Memory B cell (primary cell): ENCODE measurements around the gene ABCB4.
"Not testable (repeated sequence)": the region's sequence is repeated elsewhere in the genome, so short reads cannot be mapped to it uniquely, and the experiment has no call there.

Source experiments
- ATAC-seq: fragments of 150-1000 bp; cut with Tn5 transposase; 2 replicates; pipeline ENCODE4 v1.10.0; 2021; ENCODE audit warnings: low read depth, mild to moderate bottlenecking, moderate library complexity
- DNase-seq, 2 donors: peaks; one replicate each; pipeline ENCODE4 v3.0.0; 2022; ENCODE audit warnings: low spot score in 2 of 2
- H3K27ac Mint-ChIP-seq: one replicate; pipeline ENCODE4 v1.8.0; 2022; ENCODE audit warnings: mild to moderate bottlenecking, moderate library complexity, mixed read lengths
- H3K27me3 Mint-ChIP-seq: one replicate; pipeline ENCODE4 v1.8.0; 2022; ENCODE audit warnings: mixed read lengths
- H3K36me3 Mint-ChIP-seq: one replicate; pipeline ENCODE4 v1.8.0; 2022; ENCODE audit warnings: mild to moderate bottlenecking, mixed read lengths
- H3K4me1 Mint-ChIP-seq: one replicate; pipeline ENCODE4 v1.8.0; 2022; ENCODE audit warnings: mixed read lengths
- H3K4me3 Mint-ChIP-seq: one replicate; pipeline ENCODE4 v1.8.0; 2022; ENCODE audit warnings: mild to moderate bottlenecking, moderate library complexity, mixed read lengths
- H3K9me3 Mint-ChIP-seq: one replicate; pipeline ENCODE4 v1.8.0; 2022; ENCODE audit warnings: mixed read lengths

Gene ABCB4

GRCh38 chr7:87498893-87499292 is 23.4 kb upstream of the ABCB4 start:
- ATAC-seq, result peak; percentile 88
- Mint-ChIP-seq H3K27ac (no peak overlapping the region), H3K4me1 (peaks cover 9% of the 10 kb centered on the region), H3K36me3 (no peaks in the 10 kb centered on the region), H3K4me3 (no peak overlapping the region), H3K9me3 (no peaks in the 10 kb centered on the region), H3K27me3 (no peaks in the 10 kb centered on the region)
- DNase-seq, result no peak

GRCh38 chr7:87497482-87497881 is 22.0 kb upstream of the ABCB4 start:
- DNase-seq (no peak), ATAC-seq (no peak)
- Mint-ChIP-seq H3K27me3 (no peaks in the 10 kb centered on the region), H3K4me1 (peaks cover 9% of the 10 kb centered on the region), H3K36me3 (no peaks in the 10 kb centered on the region), H3K27ac (no peak overlapping the region), H3K9me3 (no peaks in the 10 kb centered on the region), H3K4me3 (no peak overlapping the region)

GRCh38 chr7:87495366-87495765 is 19.9 kb upstream of the ABCB4 start:
- peaks cover 2% of the 10 kb centered on the region for H3K27me3 Mint-ChIP-seq
- peaks cover 9% of the 10 kb centered on the region for H3K4me1 Mint-ChIP-seq
- no peak overlapping the region for H3K4me3 Mint-ChIP-seq
- DNase-seq, result no peak
- H3K36me3 Mint-ChIP-seq, result no peaks in the 10 kb centered on the region
- H3K27ac Mint-ChIP-seq, result no peak overlapping the region
- H3K9me3 Mint-ChIP-seq, result peaks cover 2% of the 10 kb centered on the region
- ATAC-seq, result no peak

GRCh38 chr7:87494454-87494853 is 19.0 kb upstream of the ABCB4 start:
- no peak for ATAC-seq
- Mint-ChIP-seq H3K36me3 (no peaks in the 10 kb centered on the region), H3K27me3 (peaks cover 2% of the 10 kb centered on the region), H3K4me3 (no peak overlapping the region), H3K27ac (no peak overlapping the region), H3K9me3 (peaks cover 2% of the 10 kb centered on the region), H3K4me1 (peaks cover 9% of the 10 kb centered on the region)
- no peak for DNase-seq

- no peaks in the 10 kb centered on the region for H3K36me3 Mint-ChIP-seq
- no peaks in the 10 kb centered on the region for H3K4me1 Mint-ChIP-seq
- no peak overlapping the region for H3K4me3 Mint-ChIP-seq
- ATAC-seq (no peak), DNase-seq (no peak)
- no peaks in the 10 kb centered on the region for H3K9me3 Mint-ChIP-seq
- H3K27me3 Mint-ChIP-seq, result peaks cover 1% of the 10 kb centered on the region
- H3K27ac Mint-ChIP-seq, result no peak overlapping the region
Measured at GRCh38 chr7:87483131-87483530, 7.7 kb upstream of the ABCB4 start.

- no peaks in the 10 kb centered on the region for H3K36me3 Mint-ChIP-seq
- no peak overlapping the region for H3K4me3 Mint-ChIP-seq
- H3K27ac Mint-ChIP-seq, result no peak overlapping the region
- H3K4me1 Mint-ChIP-seq, result no peaks in the 10 kb centered on the region
- no peaks in the 10 kb centered on the region for H3K9me3 Mint-ChIP-seq
- H3K27me3 Mint-ChIP-seq, result peaks cover 1% of the 10 kb centered on the region
- no peak for DNase-seq
- ATAC-seq, result no peak
Measured at GRCh38 chr7:87482115-87482514, 6.6 kb upstream of the ABCB4 start.

- peaks cover 1% of the 10 kb centered on the region for H3K27me3 Mint-ChIP-seq
- no peak for ATAC-seq
- peaks cover 6% of the 10 kb centered on the region for H3K4me1 Mint-ChIP-seq
- no peaks in the 10 kb centered on the region for H3K9me3 Mint-ChIP-seq
- no peak overlapping the region for H3K27ac Mint-ChIP-seq
- DNase-seq, result no peak
- no peak overlapping the region for H3K4me3 Mint-ChIP-seq
- H3K36me3 Mint-ChIP-seq, result no peaks in the 10 kb centered on the region
Measured at GRCh38 chr7:87480386-87480785, 4.9 kb upstream of the ABCB4 start.

- no peak for ATAC-seq
- H3K4me3 Mint-ChIP-seq, result no peak overlapping the region
Measured at GRCh38 chr7:87479951-87480350, 4.5 kb upstream of the ABCB4 start.

GRCh38 chr7:87476179-87476557 is 688 bp upstream of the ABCB4 start:
- peak overlapping the region; percentile 78 for H3K4me3 Mint-ChIP-seq
- no peak for DNase-seq
- H3K9me3 Mint-ChIP-seq, result no peaks in the 10 kb centered on the region
- H3K4me1 Mint-ChIP-seq, result peaks cover 24% of the 10 kb centered on the region
- peaks cover 2% of the 10 kb centered on the region for H3K36me3 Mint-ChIP-seq
- peak overlapping the region; percentile 54 for H3K27ac Mint-ChIP-seq
- ATAC-seq, result no peak
- H3K27me3 Mint-ChIP-seq, result no peaks in the 10 kb centered on the region

More at GRCh38 chr7:87479951-87480350, 4.5 kb upstream of the ABCB4 start:
- Mint-ChIP-seq H3K36me3 (no peaks in the 10 kb centered on the region), H3K27me3 (peaks cover 1% of the 10 kb centered on the region), H3K27ac (no peak overlapping the region), H3K4me1 (peaks cover 7% of the 10 kb centered on the region), H3K9me3 (no peaks in the 10 kb centered on the region)
- DNase-seq, result no peak

- DNase-seq (peak; percentile 31 to 39), ATAC-seq (peak; percentile 63)
- H3K4me1 Mint-ChIP-seq, result peaks cover 27% of the 10 kb centered on the region
- no peaks in the 10 kb centered on the region for H3K27me3 Mint-ChIP-seq
- H3K4me3 Mint-ChIP-seq, result peak overlapping the region; percentile 85
- H3K27ac Mint-ChIP-seq, result peak overlapping the region; percentile 94
- no peaks in the 10 kb centered on the region for H3K9me3 Mint-ChIP-seq
- peaks cover 6% of the 10 kb centered on the region for H3K36me3 Mint-ChIP-seq
Measured at GRCh38 chr7:87474533-87475358, 734 bp downstream of the ABCB4 start.

GRCh38 chr7:87473986-87474385 is 1.5 kb downstream of the ABCB4 start:
- ATAC-seq (no peak), DNase-seq (no peak)
- H3K4me1 Mint-ChIP-seq, result peaks cover 32% of the 10 kb centered on the region
- H3K27ac Mint-ChIP-seq, result peak overlapping the region; percentile 94
- no peaks in the 10 kb centered on the region for H3K27me3 Mint-ChIP-seq
- H3K36me3 Mint-ChIP-seq, result peaks cover 6% of the 10 kb centered on the region
- no peaks in the 10 kb centered on the region for H3K9me3 Mint-ChIP-seq
- H3K4me3 Mint-ChIP-seq, result peak overlapping the region; percentile 85

- Mint-ChIP-seq H3K27me3 (no peaks in the 10 kb centered on the region), H3K36me3 (peaks cover 6% of the 10 kb centered on the region), H3K27ac (peak overlapping the region; percentile 12), H3K9me3 (no peaks in the 10 kb centered on the region), H3K4me1 (peaks cover 33% of the 10 kb centered on the region), H3K4me3 (no peak overlapping the region)
- DNase-seq, result no peak
- no peak for ATAC-seq
Measured at GRCh38 chr7:87473192-87473591, 2.3 kb downstream of the ABCB4 start.

- no peak for DNase-seq
- Mint-ChIP-seq H3K36me3 (peaks cover 13% of the 10 kb centered on the region), H3K27me3 (no peaks in the 10 kb centered on the region), H3K4me1 (peaks cover 42% of the 10 kb centered on the region), H3K9me3 (no peaks in the 10 kb centered on the region), H3K27ac (no peak overlapping the region), H3K4me3 (no peak overlapping the region)
- no peak for ATAC-seq
Measured at GRCh38 chr7:87471473-87471872, 4.0 kb downstream of the ABCB4 start.

GRCh38 chr7:87469204-87469603 is 6.3 kb downstream of the ABCB4 start:
- ATAC-seq, H3K27me3 Mint-ChIP-seq, H3K27ac Mint-ChIP-seq, H3K4me3 Mint-ChIP-seq, H3K9me3 Mint-ChIP-seq, DNase-seq: not testable (repeated sequence)
- Mint-ChIP-seq H3K36me3 (peaks cover 18% of the 10 kb centered on the region), H3K4me1 (peaks cover 33% of the 10 kb centered on the region)

- not testable (repeated sequence) for H3K27me3 Mint-ChIP-seq, H3K9me3 Mint-ChIP-seq, ATAC-seq, H3K4me3 Mint-ChIP-seq, DNase-seq, H3K27ac Mint-ChIP-seq
- peaks cover 24% of the 10 kb centered on the region for H3K36me3 Mint-ChIP-seq
- H3K4me1 Mint-ChIP-seq, result peaks cover 25% of the 10 kb centered on the region
Measured at GRCh38 chr7:87465534-87465880, 10.0 kb downstream of the ABCB4 start.
